ENCODE results near the gene ADSS2.

Gene ADSS2

DNA sequence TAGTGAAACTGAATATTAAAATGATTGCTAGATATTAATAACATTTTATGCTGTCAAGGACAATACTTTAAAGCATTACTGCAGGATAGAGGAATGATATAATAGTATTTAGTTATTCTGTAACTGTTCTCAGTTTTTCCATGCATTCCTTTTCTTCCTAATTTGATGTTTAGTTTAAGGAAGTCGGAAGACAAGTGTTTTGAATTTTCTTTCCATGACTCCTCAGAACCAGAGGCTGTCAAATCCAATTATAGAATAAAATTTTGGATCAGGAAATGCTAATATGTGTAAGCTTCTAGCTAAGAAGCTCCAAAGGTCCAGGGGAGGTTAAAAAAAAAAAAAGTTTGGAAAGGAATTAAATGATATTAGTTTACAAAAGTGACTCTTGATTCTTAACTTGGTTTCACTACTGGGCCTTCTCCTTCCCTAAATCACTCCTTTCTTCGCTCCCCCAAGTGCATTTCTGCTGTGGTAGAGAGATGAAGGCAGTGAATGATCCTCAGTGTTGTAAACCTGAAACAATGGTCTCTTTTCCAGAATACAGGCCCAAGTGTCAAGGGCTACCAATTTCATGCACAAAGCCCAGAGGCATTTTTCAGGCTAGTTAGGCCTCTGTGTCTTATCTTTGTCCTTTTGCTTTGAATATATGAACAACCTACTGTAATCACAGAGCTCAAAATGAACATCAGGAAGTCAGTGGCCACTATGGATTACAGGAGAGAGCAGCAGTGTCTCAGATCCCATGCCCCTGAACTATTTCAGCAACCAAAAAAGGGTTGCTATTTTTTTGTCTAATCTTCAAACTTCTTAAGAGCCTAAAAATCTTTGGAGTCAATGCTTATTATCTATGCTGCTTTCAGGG is 6.2 kb downstream of the ADSS2 start:
- DNase-seq (ENCODE audit: low read depth): no peak

DNA sequence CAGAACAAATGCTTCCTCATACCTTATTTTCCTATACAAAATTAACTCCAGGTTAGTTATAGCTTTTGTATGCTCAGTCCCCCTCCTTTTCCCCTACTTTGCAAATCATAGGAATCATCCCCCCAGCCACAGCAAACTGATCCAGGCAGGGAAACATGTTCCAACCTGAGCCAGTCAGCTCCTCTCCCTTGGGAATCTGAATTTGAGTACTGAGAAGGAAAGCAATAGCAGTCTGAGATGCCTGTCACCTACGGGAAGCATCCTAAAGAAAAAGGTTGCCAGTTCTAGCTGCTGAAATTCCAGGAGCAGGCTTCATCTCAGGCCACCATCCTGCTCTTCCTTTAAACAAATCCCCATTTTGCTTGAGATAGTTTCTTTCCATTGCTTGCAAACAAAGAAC is 6.9 kb downstream of the ADSS2 start:
- no peak for DNase-seq (ENCODE audit: low read depth)

DNA sequence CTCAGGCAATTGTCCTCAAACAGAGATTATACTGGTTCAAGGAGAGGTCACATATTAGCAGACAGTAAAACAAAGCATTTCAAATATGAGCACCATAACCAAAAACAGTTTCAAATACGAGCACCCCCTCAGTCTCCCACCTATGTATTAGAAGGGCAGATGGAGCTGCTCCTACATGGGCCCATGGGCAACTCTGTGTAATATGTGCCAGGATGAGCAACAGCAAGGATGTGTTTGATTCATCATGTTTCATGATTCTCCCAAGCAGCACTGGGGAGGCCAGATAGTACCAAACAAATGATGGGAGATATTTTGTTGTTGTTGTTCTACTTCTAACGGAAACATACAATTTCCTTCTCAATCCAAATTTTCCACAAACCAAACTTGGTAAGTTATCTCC is 8.9 kb downstream of the ADSS2 start:
- no peak for DNase-seq (ENCODE audit: low read depth)

DNA sequence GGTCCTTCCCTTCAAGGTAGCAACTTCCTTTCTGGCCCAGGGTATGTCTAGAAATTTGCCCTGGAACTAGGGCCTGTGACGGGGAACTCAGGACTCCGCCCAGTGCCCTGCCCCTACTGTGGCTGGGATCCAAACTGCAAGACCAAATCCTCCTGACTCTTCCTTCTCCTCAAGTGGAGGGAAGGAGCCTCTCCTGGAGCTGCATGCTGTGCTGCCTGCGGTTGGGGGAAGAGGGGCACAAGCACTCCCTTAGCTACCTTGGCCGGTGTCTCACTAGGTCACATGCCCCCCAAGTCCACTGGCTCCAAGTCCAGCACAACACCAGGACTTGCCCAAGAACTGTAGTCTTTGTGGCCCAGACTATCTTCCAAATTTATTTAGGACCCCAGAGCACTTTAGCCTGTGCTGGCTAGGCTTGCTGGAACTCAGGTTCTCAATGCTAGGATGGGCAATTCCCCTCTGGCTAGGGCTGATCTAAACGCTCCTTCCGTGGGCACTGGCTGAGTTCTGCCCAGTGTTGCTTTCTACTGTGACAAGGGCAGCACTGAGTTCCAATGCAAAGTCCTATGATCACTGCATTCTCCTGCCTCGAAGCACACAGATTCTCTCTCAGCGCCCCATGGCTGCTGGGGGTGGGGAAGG is 12.2 kb downstream of the ADSS2 start:
- no peak for DNase-seq (ENCODE audit: low read depth)

DNA sequence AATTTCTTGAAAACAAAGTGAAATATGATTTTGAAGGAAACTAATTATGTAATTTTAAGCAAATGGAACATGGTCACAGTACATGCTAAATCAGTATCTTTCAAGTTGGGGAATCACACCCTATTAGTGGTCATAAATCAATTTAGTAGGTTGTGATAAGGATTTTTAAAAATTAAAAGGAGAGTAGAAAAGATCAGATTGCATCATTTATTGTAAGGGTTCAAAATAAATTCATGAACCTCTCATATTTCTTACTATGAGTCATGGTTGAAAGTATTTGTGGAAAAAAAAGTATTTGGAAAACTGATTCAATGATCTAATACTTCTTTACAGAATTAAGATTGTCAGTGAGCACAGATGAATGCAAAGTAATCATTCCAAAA is 14.6 kb downstream of the ADSS2 start:
- DNase-seq (ENCODE audit: low read depth): no peak

DNA sequence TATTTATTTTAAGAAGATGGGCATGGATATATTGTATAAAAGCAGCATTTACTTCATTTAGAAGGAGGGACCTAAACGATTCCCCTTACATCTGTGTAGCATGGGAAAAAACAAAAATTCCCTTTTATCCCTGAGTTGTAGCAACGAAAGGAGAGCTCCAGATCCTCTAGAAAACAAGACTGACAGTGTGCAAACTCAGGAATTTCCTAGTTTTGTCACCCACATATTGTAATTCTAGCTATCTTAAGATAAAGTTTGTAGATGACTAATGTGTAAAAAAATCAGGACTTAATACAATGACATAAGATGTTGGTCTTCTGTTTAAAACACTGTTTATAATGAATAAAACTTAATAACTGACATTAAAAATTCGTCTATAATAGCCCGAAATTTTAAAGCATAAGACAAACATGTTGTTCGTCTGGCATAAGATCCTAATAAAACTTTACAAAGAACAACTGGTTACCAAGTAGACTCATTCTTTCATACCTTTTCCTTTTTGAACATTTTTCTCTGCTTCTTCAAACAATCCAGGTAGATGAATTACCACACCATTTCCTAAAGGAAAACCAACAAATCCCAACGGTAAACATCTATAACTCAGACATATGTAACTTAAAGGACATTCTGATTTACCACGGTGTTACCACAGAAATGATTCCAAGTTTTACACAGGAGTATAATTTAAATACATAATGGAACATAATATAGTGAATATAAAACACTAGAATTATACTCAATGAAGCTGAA is 15.2 kb downstream of the ADSS2 start:
- no peak for DNase-seq (ENCODE audit: low read depth)

DNA sequence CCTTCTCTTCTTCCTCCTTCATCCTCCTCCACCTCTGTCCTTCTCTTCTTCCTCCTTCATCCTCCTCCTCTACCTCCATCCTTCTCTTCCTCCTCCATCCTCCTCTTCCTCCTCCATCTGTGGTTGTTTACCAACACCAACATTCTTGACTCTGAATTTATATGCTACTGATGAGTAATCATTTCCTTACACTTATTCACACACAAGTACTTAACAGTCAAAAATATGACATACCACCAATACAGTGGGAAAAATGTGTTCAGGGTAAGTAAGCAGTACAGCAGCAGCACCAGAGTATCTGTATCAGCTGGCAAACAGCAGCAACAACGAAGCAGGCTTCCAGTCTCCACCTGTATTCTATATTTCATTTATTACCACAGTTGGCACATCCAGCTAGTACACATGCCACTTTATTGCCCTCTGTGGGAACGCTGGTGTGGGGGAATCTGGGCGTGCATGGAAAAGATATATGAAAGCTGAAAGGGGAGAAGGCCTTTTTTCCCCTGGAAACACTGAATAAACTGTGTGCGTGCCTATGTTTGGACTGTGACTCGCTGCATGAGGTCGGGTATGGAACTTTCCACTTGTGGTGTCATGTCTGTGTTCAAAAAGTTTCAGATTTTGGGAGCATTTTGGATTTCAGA is 16.0 kb downstream of the ADSS2 start:
- no peak for DNase-seq (ENCODE audit: low read depth)

DNA sequence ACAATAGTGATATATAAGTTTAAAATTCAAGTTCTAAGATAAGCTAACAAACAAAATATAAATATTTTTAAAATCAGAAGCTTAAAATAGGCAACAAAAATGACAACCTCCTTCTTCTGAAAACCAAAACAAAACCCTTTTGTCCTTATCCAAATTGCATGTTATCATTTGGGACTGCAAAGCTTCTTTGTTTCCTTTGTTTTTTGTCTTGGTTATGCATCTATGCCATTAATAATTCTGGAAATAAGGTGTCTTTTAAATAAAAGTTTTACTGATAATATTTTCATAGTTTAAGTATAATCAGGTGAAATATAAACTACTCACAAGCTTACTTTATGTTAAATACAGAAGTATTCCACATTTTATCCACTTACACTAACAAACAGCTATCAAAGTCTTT is 20.5 kb downstream of the ADSS2 start:
- no peak for DNase-seq (ENCODE audit: low read depth)

DNA sequence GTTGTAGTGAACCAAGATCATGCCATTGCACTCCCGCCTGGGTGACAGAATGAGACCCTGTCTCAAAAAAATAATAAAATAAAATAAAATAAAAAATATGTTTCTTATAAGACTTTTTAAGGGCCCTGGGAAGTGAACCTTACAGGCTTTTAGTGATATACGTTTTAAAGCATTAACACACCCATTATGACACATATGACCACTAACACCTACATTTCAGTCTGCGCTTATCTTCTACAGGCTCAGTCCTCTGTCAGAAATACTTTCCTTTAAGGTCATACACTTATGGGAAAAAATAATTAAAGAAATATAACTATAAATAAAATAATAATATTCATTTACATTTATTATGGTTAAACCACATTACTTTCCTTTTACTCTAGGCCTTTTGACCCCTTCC is 21.9 kb downstream of the ADSS2 start:
- no peak for DNase-seq (ENCODE audit: low read depth)

DNA sequence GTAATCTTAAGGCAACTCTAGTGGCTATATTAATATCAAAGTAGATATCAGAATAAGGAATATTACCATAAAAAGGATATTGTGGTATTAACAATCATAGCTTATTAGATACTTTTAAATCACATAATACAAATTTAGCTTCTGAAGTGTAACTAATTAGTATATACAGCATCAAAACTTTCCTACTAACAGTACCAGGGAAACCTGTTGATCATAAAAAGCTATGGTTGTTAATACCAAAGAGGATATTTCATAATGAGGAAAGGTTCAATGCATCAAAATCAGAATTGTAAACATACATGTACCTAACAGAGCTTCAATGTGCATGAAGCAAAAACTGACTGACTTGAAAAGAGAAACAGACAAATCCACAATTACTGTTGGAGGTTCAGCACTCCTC is 24.1 kb downstream of the ADSS2 start:
- no peak for DNase-seq (ENCODE audit: low read depth)

DNA sequence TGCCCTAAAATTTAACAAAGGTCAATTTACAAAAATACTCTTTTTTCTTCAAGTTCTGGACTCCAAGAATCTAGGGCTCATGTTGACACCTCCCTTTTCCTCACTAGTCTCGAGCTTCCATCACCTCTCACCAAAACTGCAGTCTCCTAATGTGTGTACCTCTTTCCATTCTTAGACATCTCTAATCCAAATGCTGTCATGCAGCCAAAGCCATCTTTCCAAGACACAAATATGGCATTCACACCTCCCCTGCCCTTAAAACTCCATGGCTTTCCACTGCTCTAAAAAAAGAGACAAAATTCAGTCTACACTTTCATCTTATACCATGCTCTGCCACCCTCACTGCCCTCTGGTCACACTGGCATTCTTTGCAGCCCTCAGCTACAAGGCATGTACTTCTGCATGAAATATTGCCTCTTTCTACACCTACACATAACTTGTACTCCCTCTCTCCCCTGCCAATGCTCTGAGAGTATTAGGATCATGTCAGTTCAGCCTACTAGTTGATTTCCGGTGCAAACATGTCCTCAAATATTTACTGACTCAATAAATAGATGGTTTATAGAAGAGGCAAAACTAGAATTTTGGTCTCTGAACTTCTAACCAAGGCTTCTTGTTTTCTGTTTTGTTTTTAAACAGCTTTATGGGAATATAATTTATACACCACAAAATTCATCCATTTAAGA is 26.9 kb downstream of the ADSS2 start:
- no peak for DNase-seq (ENCODE audit: low read depth)

DNA sequence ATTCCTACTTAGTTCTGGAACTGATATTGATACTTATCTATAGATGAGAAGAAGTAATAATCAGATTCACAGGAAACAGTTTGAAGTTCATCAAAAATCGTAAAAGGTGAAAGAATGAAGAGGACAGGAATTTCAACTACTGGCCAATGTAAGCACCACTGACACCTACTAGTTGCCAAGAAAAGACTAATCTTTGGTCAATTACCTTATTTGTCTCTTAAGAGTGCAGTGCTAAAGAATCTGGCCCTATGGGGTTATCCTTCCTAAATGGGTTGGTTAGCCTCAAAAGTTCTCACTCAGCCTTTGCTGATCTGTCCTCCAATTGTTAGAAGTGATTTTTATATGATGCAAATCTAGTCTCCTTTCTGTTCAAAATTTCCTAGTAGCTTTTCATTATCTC is 29.5 kb downstream of the ADSS2 start:
- DNase-seq (ENCODE audit: low read depth): no peak

DNA sequence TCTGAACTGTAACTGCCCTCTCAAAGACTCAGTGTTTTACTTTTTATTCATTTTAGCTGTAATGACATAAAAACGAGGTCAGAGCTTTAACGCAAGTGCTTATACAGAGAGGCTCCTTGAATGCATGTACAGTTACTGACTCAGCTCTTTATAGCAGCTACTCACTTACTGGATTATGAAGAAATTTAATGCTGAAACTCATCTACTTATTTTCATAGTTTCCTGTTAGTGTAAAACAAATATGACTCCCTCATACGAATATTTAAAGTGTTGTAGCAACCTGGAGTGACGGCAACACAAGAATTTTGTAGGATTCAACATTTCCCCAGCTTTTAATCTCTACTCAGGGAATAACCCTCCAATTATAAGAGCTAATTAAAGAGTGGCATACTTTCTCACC is 32.7 kb downstream of the ADSS2 start:
- no peak for DNase-seq (ENCODE audit: low read depth)

DNA sequence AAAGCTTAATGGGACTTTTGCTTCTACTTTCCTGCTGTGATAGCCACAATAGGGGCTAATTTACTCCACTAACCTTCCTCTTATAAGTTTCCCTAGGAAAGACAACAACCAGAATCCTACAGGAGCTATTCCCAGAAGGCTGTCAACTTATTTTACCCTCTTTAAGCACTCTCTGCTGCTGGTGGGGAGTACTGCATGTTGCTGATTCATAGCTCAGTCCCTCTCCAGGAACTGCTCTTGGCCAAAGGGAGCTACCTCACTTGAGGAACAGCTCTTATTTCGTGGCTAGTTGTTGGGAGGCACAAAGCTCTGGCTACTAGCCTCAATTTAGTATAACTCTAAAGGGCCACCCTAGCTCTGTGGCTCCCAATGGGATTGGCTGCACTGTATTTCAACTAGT is 37.2 kb downstream of the ADSS2 start:
- DNase-seq (ENCODE audit: low read depth): no peak

DNA sequence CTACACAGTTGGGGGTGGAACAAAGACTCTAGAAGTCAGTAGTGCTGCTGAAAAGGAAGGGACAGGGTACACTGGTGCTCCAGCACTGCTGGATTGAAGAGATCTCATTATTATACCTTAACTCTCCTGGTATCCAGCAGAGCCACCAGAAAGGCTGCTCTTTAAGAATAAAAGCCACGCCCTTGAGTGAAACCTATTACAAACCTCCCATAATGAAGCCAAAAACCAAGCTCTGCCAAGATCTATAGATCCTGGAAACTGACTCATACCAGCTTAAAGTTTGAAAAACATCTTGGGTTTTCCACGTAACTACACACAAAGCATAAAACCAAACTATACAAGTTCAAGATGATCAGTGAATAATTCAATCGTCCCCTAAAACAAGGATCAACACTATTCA is 38.0 kb downstream of the ADSS2 start:
- DNase-seq (ENCODE audit: low read depth): no peak

DNA sequence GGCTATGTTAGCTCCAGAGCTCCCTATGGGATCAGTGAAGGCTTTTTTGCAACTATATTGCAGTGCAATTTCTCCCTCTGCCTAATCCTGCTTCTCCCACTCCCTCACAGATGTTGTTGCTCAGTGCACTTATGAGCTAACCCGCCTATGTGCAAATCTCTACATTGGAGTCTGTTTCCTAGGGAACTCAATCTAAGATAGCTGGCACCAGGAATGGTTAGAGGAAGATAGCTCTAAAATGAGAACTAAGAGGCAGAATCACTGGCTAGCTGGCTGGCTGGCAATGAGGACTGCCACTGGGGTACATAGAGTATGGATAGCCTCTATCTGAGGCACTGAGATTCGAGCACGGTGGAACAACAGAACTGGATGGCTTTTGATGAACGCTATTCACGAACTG is 39.5 kb downstream of the ADSS2 start:
- no peak for DNase-seq (ENCODE audit: low read depth)

DNA sequence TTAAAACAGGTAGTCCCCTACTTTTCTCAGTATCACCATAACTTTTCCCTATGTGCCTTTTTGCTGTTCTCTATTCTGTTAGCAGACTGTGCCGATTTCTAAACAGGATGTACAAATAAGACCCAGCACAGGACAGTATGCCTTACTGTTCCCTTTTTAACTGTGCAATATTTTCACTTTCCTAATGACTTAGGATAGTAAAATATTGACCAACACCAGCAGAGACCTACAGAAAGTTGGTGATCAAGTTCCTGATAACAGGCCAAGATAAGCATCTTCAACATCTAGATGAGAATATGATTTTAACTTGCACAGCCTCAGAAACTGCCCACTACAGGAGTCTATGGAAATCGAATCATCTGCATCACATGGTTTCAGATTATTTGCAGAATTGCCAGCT is 42.0 kb downstream of the ADSS2 start:
- DNase-seq (ENCODE audit: low read depth): no peak

DNA sequence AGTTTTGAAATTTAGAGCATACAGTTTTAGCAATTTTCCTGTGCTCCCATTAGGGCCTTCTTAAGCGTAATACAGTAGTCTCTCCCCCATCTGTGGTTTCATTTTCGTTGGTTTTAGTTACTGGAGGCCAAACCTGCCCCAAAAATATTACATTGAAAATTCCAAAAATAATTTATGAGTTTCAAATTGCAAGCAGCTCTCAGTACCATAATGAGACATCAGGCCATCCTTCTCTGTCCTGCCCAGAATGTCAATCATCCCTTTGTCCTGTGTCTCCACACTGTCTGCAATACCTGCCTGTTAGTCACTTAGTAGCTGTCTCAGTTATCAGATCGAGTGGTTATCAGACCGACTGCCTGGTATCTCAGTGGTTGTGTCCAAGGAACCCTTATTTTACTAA is 45.4 kb downstream of the ADSS2 start:
- no peak for DNase-seq (ENCODE audit: low read depth)

DNA sequence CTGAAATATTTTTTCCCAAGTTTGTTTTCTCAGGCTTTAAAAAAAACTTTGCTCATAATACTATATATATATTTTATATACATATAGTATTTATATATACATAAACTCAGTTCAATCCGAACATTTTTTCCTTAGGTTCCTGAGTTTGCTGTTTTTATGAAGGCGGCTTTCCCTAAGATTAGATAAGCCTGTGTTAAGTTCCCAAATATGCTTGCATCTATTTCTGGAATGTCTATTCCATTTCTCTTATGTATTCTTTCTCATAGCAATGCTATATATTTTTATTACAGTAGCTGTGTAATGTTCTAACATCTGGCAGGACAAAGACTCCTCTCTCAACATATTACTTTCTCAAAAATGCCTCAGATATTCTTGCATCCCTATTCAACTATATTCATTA is 45.9 kb downstream of the ADSS2 start:
- no peak for DNase-seq (ENCODE audit: low read depth)

DNA sequence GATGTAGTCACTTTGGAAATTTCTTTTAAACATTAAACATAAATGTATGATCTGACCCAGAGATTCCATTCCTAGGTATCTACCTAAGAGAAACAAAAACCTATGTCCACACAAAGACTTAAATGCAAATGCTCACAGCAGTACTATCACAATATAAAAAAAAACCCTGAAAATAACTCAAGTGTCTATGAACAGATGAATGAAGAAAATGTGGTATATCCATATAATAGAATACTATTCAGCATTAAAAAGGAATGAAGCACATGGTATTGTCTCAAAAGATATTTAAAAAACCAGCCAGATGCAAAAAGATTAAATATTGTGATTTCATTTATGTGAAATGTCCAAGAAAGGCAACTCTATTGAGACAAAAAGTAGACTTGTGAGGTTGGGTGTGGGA is 48.3 kb downstream of the ADSS2 start:
- DNase-seq (ENCODE audit: low read depth): no peak

DNA sequence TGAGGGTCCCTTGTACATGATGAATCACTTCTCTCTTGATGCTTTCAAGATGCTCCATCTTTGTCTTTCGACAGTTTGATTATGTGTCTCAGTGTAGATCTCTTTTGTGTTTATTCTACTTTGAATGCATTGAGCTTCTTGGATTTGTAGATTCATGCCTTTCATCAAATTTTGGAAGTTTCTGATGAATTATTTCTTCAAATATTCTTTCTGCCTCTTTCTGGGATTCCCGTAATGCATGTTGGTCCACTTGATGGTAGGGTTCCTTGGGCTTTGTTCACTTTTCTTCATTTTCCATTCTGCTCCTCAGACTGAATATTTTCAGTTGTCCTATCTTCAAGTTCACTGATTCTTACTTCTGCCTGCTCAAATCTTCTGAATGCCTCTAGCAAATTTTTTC is 50.7 kb downstream of the ADSS2 start:
- DNase-seq (ENCODE audit: low read depth): no peak

DNA sequence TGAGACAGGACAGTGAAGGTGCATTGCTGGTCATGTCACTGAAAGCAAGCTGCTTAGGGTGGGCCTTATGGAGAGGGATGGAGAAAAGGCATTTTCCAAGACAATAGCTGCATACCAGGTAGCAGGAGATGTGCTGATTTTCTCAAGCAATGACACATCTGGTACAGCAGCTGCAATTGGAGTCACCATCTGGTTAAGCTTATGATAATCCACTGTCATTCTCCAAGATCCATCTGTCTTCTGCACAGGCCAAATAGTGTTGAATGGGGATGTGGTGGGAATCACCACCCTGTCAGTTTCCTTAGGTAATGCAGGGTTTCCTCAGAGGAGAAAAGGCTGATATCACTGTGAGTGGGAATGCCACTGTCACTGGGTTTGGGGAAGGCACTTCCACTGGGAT is 54.6 kb downstream of the ADSS2 start:
- no peak for DNase-seq (ENCODE audit: low read depth)
